Colonic mucosa (tissue), 4 donors: ENCODE data around the gene TANGO6. TPM values are rescaled to one million over a fixed set of nuclear protein-coding genes. Genes with fewer than 3 reads are reported as not detected.

Source experiments
- DNase-seq: peaks from one replicate; pipeline ENCODE4 v3.0.0-alpha.2; 2020
- H3K27ac ChIP-seq: fragments of 200-600 bp; one replicate; pipeline ENCODE4 v1.8.0; 2021
- H3K27me3 ChIP-seq: fragments of 200-600 bp; one replicate; pipeline ENCODE4 v1.8.0; 2021
- H3K36me3 ChIP-seq: fragments of 200-600 bp; one replicate; pipeline ENCODE4 v1.8.0; 2021
- H3K4me1 ChIP-seq: fragments of 200-600 bp; one replicate; pipeline ENCODE4 v1.8.0; 2021; ENCODE audit warnings: mild to moderate bottlenecking
- H3K4me3 ChIP-seq: fragments of 200-600 bp; one replicate; pipeline ENCODE4 v1.8.0; 2021
- H3K9ac ChIP-seq, 2 donors: one replicate each; pipeline ENCODE4 v1.7.0; 2013; ENCODE audit warnings: control low read depth in 2 of 2, low read depth in 2 of 2, low read length in 2 of 2
- H3K9me3 ChIP-seq: fragments of 200-600 bp; one replicate; pipeline ENCODE4 v1.8.0; 2021
- CTCF ChIP-seq: fragments of 200-600 bp; IDR thresholded peaks from one replicate; pipeline ENCODE4 v1.8.0; 2022; ENCODE audit warnings: antibody characterized with exemption, mild to moderate bottlenecking
- intact Hi-C: fragments of 100-400 bp; cut with DNase I; formaldehyde crosslinking; loops from one replicate; pipeline ENCODE4 v1.14.1; 2022
- total RNA-seq, 2 donors: library from RNA; stranded (reverse); fragmentation: NEBNext Ultra II Directional in 1 of 2; extraction: Animal tissue kit (Norgen Biotek cat#: 25700) in 1 of 2; gene quantifications; one replicate each; pipeline ENCODE4 v1.2.1, GENCODE V29; 2021
- donor health status: healthy.
- donor health status: DM: no; HTN: no; CAD: no.
- donor health status: DM: no; HTN: no; CAD: no.

The TANGO6 gene
- total RNA-seq, 2 donors from 2014 or later, result 6.6 to 10.1 TPM

DNA sequence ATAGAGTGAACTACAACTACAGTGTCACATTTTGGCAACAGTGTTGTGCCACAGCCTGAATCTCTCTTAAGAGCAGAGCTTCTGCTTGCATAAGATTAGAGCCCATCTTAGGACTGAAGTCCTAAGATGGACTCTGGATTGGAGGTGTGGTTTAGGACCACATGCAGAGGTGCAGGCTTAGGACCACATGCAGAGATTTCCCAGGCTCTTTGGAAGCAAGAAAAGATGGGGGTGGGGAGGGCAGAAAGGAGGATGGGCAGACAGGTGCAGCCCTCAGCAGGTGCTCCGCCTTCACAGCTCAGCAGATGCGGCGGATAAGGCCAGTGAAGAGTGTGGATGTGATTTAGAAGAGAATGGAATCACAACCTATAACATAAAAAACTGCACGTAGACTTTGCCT lies 128.7 kb downstream of the TANGO6 start:
- no peaks in the 10 kb centered on the region for H3K36me3 ChIP-seq
- no peaks in the 10 kb centered on the region for H3K9me3 ChIP-seq
- H3K4me3 ChIP-seq, result no peak overlapping the region
- no peak for DNase-seq
- intact Hi-C loops, result no loop called here
- H3K27ac ChIP-seq, result no peak overlapping the region
- TF ChIP-seq CTCF, result no peak
- no peaks in the 10 kb centered on the region for H3K4me1 ChIP-seq
- H3K27me3 ChIP-seq, result no peaks in the 10 kb centered on the region
- no peak overlapping the region for H3K9ac ChIP-seq

GRCh38 chr16:68972720-68973119 lies 129.4 kb downstream of the TANGO6 start:
- Histone ChIP-seq H3K4me1 (no peaks in the 10 kb centered on the region), H3K9ac (no peak overlapping the region), H3K27me3 (no peaks in the 10 kb centered on the region), H3K27ac (no peak overlapping the region), H3K4me3 (no peak overlapping the region), H3K9me3 (no peaks in the 10 kb centered on the region), H3K36me3 (no peaks in the 10 kb centered on the region)
- TF ChIP-seq CTCF, result no peak
- intact Hi-C loops, result no loop called here
- no peak for DNase-seq

DNA sequence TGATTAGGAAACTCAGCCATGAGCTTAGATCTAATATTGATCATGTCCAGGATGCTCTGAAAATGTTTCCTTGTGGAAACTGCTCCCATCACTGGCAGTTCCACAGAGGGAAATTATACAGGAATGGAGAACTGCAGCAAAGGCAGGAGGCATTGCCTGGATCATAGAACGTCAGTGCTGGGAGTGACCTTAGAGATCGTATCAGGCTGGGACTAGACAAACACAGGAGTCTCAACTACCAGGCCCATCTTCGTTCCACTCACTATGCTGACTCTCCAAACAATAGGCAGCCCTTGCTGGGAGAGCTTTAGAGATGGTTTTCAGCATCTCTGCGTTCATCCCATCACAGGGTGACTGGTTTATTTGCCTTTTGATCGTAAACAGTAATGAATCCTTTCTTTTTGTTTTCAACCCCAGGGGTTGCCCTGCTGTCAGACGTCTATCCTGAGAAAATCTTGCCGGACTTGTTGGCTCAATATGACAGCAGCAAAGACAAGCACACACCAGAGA lies 130.3 kb downstream of the TANGO6 start:
- Histone ChIP-seq H3K36me3 (no peaks in the 10 kb centered on the region), H3K4me3 (no peak overlapping the region), H3K27me3 (no peaks in the 10 kb centered on the region), H3K9me3 (no peaks in the 10 kb centered on the region), H3K9ac (no peak overlapping the region), H3K27ac (no peak overlapping the region), H3K4me1 (no peaks in the 10 kb centered on the region)
- intact Hi-C loops, result no loop called here
- DNase-seq, result no peak
- no peak for TF ChIP-seq CTCF

DNA sequence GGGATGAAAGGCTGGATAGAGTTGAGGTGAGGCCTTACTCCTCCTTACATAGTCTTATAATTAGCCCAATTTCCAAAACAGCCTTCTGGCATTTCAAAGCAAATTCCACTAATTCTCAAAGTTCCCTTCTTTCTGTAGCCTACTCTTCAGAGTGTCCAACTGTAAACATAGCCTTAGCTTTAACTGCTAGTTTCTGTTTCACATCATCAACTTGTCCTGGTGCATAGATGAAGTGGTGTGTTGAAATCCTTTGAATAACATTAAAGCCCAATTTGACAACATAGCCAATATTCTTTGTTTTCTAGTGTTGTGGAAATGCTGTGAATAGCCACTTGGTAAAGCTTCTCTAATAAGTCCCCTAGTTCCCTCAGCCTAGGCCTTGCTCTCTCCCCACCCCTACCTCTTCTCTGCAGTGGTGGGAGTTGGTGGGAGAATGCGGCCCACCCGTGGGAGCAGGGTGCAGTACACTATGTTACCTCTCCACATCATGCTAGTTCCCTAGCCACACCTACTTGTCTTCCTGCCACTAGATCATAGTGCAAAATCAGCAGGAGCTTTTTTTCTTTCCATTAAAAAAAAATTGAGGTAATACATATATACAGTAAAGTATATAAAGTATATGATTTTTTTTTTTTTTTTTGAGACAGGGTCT lies 135.1 kb downstream of the TANGO6 start:
- Histone ChIP-seq H3K4me1 (no peaks in the 10 kb centered on the region), H3K4me3 (no peak overlapping the region), H3K9me3 (no peaks in the 10 kb centered on the region), H3K36me3 (no peaks in the 10 kb centered on the region), H3K27me3 (no peaks in the 10 kb centered on the region), H3K27ac (no peak overlapping the region), H3K9ac (no peak overlapping the region)
- TF ChIP-seq CTCF, result no peak
- DNase-seq, result no peak
- intact Hi-C loops, result no loop called here

- no peaks in the 10 kb centered on the region for H3K9me3 ChIP-seq
- DNase-seq, result no peak
- H3K4me3 ChIP-seq, result no peak overlapping the region
- no peak overlapping the region for H3K9ac ChIP-seq
- H3K4me1 ChIP-seq, result no peaks in the 10 kb centered on the region
- H3K27ac ChIP-seq, result no peak overlapping the region
- H3K36me3 ChIP-seq, result no peaks in the 10 kb centered on the region
- no peak for TF ChIP-seq CTCF
- intact Hi-C loops, result no loop called here
- H3K27me3 ChIP-seq, result no peaks in the 10 kb centered on the region
Observed at GRCh38 chr16:68980695-68981315, 137.5 kb downstream of the TANGO6 start.
